ENCODE data around the gene LIN7C.

GRCh38 chr11:27514558-27514957 lies 8.0 kb upstream of the LIN7C start:
- TF ChIP-seq EP300 (IDR thresholded peaks at IDR 0.05) (no peak), CTCF (IDR thresholded peaks at IDR 0.05) (no peak), POLR2A (IDR thresholded peaks at IDR 0.05) (no peak), POLR2AphosphoS5 (IDR thresholded peaks at IDR 0.05) (no peak)
